Melanocyte of skin (primary cell): ENCODE data around the gene FAM162B. TPM values are rescaled to one million over a fixed set of nuclear protein-coding genes. Genes with fewer than 3 reads are reported as not detected.

Source experiments
- total RNA-seq, 2 donors: library from RNA; depleted of rRNA; stranded (reverse); fragments of >200 nt; gene quantifications; 2 replicates each; pipeline ENCODE4 v1.2.3, GENCODE V29; 2012

Gene FAM162B
- under 1 TPM in 1 of 2 donors, not detected in 1; under 0.01 TPM for total RNA-seq

GRCh38 chr6:116764961-116765841, at the start of gene FAM162B:
FAM162B (minus strand) TSS chr6:116765719; CDS start chr6:116765576, 143 bp downstream.

Other genes starting within 250 kb of the FAM162B start
- under 1 TPM in 1 of 2 donors, not detected in 1; under 0.01 TPM for gene TRAPPC3L, start 220.0 kb downstream of the FAM162B start, total RNA-seq
- under 1 TPM in 1 of 2 donors, not detected in 1; under 0.01 TPM for gene CALHM4, start 212.0 kb downstream of the FAM162B start, total RNA-seq
- gene RWDD1, start 194.2 kb downstream of the FAM162B start, total RNA-seq, result 10 to 100 TPM; 26.5 to 31.6 TPM
- gene RSPH4A, start 149.2 kb downstream of the FAM162B start, total RNA-seq, result under 1 TPM; under 0.01 to 0.34 TPM
- gene ZUP1, start 97.0 kb downstream of the FAM162B start, total RNA-seq, result 10 to 100 TPM; 11.7 to 15.7 TPM
- 1 to 10 TPM; 4.3 to 6.9 TPM for gene KPNA5, start 84.5 kb downstream of the FAM162B start, total RNA-seq
- gene GPRC6A, start 63.4 kb upstream of the FAM162B start, total RNA-seq, result not detected
- gene RFX6, start 111.5 kb upstream of the FAM162B start, total RNA-seq, result not detected